ENCODE results near the gene PRSS12.
"Not testable (repeated sequence)": the region's sequence is repeated elsewhere in the genome, so short reads cannot be mapped to it uniquely, and the experiment has no call there.

PRSS12 gene, protein sequence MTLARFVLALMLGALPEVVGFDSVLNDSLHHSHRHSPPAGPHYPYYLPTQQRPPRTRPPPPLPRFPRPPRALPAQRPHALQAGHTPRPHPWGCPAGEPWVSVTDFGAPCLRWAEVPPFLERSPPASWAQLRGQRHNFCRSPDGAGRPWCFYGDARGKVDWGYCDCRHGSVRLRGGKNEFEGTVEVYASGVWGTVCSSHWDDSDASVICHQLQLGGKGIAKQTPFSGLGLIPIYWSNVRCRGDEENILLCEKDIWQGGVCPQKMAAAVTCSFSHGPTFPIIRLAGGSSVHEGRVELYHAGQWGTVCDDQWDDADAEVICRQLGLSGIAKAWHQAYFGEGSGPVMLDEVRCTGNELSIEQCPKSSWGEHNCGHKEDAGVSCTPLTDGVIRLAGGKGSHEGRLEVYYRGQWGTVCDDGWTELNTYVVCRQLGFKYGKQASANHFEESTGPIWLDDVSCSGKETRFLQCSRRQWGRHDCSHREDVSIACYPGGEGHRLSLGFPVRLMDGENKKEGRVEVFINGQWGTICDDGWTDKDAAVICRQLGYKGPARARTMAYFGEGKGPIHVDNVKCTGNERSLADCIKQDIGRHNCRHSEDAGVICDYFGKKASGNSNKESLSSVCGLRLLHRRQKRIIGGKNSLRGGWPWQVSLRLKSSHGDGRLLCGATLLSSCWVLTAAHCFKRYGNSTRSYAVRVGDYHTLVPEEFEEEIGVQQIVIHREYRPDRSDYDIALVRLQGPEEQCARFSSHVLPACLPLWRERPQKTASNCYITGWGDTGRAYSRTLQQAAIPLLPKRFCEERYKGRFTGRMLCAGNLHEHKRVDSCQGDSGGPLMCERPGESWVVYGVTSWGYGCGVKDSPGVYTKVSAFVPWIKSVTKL

DNA sequence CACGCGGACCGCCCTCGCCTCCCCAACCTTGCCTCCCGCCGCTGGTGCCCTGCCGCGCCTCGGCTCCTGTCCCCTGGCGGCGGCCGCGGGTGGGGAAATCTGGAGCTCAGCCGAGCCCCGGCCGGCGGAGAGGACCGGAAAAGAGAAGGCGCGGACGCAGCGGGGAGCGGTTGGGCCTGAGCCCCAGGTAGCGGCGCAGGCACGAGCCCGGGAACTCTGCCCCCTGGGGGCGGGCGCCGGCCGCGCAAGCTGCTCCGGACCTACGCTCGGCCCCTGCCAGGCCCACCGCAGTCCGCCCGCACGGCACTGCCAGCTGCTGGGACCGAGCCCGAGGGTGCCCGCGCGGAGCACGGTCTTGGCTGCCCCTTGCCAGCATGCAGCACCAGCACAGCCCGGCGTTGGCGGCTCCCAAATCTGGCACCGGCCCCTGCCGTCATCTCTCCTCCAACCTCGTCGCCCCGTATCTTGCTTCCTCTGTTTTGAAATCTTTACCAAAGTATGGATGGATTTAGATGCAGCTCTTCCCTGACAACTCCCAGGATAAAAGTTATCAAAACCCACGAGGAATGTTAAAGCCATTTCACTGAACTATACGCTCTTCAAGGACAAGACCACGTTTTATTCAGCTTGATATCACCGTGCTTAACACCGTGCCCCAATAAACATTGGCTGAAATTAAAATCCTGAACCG, at the start of gene PRSS12:
Gene PRSS12 (minus strand): TSS at position 161 of the 691 bp plus-strand sequence. CDS start 283 bp downstream, outside the sequence.
- peak; percentile 76 for DNase-seq (ENCODE audit: low spot score)

DNA sequence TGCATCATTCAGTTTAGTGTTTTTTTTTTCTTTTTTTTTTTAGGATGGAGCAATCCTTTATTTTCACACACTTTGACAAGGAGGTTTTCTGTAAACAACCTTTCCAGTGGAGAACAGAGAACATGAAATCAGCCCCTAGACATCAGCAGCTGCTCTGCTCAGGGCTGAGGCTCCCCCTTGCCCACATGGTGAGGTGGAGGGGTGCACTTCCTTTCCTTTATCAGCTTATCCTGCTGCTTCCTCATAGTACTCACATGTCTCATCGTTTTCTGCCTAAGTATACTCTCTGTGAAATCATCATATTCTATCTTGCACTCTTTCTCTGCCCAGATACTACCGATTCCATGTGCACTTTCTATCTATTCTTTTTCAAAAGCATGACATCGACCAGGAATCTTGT, 47.6 kb upstream of the PRSS12 start:
- no peak for DNase-seq (ENCODE audit: low spot score)

DNA sequence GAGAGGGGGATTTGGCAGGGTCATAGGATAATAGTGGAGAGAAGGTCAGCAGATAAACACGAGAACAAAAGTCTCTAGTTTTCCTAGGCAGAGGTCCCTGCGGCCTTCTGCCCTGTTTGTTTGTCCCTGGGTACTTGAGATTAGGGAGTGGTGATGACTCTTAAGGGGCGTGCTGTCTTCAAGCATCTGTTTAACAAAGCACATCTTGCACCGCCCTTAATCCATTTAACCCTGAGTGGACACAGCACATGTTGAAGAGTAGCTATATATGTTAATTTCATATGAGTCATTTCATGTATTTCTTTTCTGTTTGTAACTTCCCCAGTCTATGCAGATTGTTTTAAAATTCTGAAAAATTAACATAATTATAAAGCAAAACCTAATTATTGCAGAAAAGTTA, 47.1 kb upstream of the PRSS12 start:
- not testable (repeated sequence) for DNase-seq (ENCODE audit: low spot score)

DNA sequence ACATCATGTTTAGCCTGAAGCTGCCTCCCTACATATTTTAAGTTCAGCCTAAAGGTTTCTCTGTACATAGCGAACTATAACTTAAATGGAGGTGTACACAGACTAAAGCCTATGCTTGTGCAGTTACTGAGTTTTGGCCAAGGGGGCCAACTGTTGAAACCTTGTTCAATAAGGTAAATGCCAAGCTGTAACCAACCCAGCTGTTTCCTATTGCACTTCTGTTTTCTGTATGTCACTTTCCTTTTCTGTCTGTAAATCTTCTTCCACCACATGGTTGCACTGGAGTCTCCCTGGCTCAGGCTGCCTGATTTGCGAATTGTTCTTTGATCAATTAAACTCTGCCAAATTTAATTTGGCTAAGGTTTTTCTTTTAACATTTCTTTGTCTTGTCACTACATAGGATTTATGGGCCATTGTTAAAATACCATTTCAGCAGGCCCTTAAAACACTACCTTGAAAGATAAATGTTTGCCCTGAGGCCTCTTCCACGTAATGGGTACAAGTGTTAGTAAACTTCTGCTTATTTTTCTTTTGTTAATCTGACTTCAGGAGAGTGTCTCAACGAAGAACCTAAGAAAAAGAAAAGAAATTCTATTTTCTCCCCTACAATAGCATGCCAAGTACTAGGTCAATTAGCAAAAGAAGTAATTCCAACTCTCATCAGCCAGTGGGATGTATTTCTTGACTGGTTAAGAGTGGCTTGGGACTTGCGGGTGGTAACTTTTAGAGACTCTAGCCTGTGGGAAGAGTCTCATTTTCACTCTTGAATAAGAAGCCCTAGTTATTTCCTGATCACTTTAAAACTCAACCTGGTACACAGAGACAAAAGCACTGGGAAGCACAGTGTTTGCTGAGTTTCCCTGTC, 45.7 kb upstream of the PRSS12 start:
- DNase-seq (ENCODE audit: low spot score), result no peak

DNA sequence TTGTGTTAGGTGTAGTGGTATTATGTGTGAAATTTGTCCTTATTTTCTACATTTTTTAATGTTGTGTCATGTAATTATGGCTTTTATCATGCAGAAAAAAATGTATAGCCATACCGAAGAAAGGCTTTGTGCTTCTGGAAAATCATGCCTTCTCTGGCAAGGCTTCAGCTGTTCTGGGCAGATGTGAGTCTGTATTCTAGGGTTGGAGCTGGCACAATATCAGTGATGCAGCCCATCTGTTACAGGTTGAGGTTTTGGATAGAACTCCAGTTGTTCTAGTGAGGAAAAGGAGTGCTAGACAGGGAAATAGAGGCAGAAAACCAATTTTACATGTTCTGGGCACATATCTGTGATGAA, 44.8 kb upstream of the PRSS12 start:
- no peak for DNase-seq (ENCODE audit: low spot score)

DNA sequence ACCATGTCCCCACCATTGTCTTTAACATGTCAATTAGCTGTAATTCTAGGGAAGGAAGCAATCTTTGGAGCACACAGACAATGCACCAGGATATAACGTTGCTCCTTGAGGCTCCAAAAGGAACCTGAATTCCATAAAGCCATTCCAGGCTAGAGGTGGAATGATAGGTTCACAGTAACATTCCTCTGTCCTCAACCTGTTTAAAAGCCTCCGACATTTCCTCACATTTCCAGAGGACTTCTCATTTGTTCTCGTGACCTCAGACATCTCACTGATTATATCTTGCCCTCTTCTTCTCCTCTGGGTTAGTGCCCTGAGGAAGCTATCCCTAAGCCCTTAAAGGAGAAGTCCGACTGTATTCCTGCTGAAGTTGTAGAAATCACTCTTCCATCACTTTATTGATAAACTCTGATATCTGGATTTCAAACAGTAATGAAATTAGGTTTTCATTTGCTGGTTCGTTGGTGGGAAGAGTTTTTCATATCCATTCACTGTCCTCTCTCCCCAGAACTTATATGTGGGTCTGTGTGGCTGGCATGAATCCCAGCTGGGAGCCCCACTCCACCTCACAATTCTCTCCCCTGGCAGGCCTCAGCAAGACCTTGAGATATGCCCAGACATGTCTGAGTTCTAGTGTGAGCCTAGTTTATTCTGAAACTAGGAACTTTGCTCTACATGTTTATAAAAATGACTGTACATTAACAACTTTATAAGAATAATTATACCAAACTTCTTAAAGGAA, 44.2 kb upstream of the PRSS12 start:
- DNase-seq (ENCODE audit: low spot score), result no peak

DNA sequence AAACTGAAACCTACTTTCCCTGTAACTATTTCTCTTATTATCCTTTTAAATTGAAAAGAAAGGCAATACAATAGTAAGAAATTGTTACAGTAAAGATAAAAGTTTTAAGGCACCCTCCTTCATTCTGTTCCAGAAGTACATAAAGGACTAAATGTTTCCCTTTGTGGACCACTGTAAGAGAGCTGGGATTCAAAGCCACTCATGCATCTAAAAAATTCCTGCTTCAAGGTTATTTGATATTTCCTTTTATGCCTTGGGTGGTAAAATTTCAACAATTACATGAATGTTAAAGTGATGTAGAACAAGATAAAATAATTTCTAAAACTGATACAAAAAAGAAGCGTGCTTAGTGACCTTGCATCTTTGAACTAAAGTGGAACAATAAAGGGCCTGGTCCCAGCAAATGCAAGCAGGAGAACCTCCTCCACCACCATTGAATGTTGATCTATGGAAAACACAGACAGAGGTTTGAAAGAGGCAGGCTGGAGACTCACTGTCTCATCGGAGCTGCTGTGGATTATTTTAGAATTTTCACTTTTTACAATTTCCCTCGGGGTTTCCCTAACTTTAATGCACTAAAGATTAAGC, 42.3 kb upstream of the PRSS12 start:
- DNase-seq (ENCODE audit: low spot score), result no peak

DNA sequence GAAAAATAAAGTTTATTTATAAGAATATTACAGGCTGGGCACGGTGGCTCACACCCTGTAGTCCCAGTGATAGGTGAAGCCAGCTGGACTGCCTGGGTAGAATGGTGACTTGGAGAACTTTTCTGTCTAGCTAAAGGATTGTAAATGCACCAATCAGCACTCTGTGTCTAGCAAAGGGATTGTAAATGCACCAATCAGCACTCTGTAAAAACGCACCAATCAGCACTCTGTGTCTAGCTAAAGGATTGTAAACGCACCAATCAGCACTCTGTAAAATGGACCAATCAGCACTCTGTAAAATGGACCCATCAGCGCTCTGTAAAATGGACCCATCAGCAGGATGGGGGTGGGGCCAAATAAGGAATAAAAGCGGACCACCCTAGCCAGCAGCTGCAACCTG, 39.7 kb upstream of the PRSS12 start:
- DNase-seq (ENCODE audit: low spot score), result not testable (repeated sequence)

DNA sequence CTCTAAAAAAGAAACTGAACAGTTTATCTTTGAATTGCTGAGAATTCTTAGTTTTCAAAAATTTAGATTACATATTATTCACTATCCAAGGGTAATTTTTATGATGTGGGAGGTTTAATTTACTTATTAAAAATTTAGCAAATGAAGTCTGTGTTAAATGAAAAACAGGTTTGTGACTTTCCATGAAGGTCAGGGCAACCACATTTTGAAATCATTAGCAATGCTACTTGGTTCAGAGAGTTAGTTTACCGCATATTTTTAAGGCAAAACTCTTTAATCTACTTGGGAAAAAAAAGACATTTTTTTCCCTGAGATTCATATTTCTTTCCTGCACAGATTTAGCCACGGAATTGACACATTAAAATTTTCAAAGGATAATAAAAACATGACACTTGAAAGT, 37.3 kb upstream of the PRSS12 start:
- no peak for DNase-seq (ENCODE audit: low spot score)

DNA sequence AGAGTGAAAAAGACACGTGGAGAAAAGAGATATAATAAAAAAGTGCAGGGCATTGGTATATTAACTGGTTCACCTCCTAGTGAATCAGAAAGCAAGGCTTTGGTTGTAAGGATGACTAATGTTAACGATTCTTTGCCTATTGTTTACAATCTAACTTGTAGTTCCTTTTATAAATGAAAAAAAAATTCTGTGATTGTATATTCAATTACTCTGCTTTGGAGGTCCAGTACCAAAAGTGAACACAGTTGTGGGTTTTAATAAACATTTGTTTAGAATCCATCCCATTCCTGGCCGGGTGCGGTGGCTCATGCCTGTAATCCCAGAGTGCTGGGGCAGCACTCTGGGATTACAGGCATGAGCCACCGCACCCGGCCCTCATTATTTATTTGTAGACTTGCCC, 36.9 kb upstream of the PRSS12 start:
- DNase-seq (ENCODE audit: low spot score), result no peak

DNA sequence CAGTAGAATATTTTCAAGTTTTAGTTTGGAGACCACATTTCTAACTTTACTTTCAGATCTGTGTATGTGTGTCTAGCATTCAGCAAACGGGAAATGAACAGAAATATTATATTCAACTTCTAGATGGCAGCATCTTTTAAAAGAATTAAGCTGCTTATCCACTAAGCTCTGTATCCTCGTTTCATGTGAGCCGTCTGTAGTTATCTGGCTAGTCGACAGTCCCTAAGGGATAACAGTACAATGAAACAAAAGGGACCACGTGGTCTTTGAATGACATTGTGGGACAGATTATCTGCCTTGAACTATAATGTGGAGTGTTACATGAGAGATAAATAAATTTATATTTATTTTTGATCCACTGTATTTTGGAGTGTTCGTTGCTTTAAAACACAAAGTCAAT, 35.8 kb upstream of the PRSS12 start:
- no peak for DNase-seq (ENCODE audit: low spot score)

DNA sequence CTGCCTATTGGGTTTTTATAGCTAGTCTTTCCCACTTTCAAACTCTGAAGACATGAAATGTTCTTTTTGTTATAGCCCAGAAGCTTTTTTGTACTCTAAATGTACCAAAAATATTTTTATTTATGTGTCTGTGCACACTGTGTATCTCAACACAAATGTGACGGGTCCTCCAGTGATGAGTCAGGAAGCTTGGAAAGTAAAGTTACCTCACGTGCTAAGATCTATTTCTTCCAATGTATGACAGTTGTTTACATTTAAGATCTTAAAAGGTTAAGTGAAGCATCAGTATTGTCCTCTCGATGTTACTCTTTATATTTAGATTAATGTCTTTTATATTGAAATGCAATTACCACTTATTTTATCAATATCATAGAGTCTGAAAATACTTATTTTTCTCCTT, 29.1 kb upstream of the PRSS12 start:
- DNase-seq (ENCODE audit: low spot score), result no peak

DNA sequence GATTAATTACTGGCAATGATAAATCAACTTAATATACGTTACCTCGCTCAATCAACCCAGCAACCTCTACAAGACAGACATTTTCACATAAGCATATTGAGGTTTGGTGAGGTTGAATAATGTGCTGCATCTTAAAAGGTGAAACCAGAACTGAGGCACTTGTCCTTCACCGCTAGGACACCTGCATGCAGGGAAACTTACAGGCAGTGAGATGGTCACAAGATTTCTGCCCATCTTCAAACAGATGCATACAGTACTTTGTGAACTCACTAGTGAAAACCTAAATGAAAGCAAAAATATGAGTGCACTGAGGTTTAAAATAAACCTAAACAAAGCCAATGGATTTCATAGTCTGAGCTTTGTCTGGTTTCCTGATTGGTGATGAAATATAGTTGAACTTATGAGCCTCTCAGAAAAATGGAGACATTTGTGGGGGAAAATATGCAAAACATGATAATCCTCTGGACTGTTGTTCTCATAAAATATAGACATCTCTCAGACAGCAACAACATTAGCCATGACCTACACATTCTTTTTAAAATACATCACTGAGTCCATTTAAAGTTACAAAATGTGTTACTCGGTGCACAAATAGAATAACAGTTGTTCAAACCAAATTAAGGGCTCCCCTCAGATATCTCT, 20.9 kb upstream of the PRSS12 start:
- DNase-seq (ENCODE audit: low spot score), result no peak

DNA sequence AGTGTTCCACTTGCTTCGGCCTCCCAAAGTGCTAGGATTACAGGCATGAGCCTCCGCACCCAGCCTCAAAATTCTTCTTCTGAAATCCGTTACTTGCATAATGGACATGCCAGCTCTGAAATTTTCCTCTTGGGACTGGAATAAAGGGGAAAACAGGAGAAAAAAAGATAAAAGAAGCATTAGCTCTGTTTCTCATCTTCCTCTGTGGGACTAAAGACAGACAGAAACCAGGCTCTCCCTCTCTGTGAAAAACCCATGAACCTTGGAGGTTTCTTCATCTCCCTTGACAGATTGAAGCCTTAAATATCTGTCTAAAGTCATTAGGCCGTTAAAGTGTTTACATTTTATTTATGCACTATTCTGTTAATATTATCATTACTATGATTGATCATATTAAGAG, 19.4 kb upstream of the PRSS12 start:
- DNase-seq (ENCODE audit: low spot score), result no peak

DNA sequence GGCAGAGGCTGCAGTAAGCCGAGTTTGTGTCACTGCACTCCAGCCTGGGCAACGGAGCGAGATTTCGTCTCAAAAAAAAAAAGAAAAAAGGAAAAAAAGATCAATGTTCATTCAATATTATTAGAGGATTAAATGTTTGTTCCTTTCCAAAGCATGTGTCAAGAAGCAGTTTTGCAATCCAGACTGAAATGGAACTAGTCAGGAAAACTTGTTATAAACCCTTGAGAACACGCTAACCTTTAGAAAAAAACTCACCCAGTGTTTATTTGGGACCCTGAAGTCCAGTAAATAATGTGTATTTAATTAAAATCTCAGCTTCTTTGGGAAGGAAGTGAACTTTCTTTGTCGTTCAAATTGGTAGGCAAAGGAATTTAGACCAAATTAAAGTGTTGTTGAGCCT, 16.4 kb upstream of the PRSS12 start:
- DNase-seq (ENCODE audit: low spot score), result no peak

DNA sequence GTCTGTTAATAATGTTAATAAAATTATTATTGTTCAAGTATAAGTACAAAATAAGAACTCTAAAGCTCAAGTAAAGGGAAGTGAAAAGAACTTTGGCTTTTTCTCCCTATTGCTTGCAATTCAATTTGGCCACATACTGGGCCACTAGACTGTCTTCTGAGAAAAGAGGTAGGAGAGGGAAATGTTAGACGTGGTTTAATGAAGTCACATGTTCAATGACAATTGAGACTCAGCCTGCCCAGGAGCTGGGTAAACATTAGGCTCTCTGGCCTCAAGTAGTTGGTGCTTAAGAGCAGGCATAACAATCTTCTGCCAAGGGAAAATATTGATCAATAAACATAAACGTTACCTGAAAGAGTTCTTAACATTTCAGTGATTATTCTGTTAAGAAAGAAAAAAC, 15.1 kb upstream of the PRSS12 start:
- no peak for DNase-seq (ENCODE audit: low spot score)

DNA sequence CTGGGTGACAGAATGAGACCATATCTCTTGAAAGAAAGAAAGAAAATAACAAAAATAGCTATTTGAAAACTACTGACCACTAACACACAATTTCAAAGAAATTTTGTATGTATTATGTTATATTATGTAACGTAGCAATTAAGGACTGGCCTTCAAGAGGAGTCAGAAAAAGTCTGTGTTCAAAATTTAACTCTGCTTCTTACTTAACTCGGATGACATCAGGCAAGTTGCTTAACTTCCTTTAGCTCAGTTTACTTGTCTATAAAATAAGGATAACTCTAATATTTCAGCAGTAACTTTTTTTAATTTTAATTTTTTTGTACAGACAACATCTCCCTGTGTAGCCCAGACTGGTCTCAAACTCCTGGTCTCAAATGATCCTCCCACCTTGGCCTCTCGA, 14.6 kb upstream of the PRSS12 start:
- DNase-seq (ENCODE audit: low spot score), result no peak

DNA sequence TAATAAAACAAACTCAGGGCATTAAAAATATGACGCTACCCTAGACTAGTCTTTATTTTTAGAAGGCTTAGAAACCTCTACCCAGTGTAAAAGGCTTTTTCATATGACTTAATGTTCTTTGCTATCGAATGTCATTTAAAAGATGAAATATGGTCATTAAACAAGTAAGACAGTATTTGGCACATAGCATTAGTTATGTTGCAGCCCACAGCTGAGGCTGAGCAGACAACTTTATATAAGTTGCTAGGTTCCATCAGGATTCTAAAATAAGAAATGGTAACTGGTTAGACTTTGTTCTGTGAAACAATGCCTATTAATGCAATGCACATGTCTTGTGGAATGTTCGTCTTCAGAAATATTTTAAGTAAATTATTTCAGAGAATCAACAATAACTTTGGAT, 10.4 kb upstream of the PRSS12 start:
- no peak for DNase-seq (ENCODE audit: low spot score)

DNA sequence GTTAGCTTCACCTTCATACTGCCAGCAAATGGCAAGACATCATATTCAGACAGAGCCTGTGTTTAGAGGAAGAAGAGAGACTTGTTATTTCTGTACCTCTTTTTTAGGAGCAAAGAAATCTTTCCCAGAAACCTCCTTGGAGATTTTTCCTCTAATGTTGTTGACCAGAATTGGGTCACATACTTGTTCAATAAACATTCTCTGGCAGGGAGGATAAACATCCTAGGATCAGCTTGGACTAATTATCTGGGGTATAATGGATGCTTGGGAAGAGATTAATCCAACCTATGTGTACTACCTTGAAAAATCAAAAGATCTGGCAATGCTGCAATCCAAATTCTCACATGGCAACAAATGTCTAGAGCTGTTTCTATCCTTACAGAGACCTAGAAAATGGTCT, 8.4 kb upstream of the PRSS12 start:
- DNase-seq (ENCODE audit: low spot score), result no peak

DNA sequence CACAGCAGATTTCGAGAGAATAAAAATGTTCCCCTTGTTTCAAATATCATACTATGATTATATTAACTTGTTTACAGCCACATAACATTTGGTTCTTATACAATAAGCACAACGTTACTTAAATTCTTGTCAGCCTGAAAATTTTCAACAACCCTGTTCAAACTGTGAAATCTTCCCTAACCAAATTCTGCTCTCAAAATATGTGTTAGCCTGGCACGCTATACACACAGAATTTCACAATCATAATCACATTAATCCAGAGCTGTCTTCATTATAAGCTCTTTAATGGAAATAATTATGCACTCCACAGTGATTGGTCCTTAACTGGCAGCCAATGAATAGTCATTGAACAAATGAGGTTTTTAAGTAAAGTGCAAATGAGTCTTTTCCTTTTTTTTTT, 7.3 kb upstream of the PRSS12 start:
- DNase-seq (ENCODE audit: low spot score), result no peak
